ENCODE results near the gene KCTD3.

The KCTD3 gene

GRCh38 chr1:215661033-215661432 is 93.9 kb downstream of the KCTD3 start:
- no peak for ATAC-seq

GRCh38 chr1:215665215-215665614 is 98.1 kb downstream of the KCTD3 start:
- no peak for ATAC-seq

- no peak for ATAC-seq
Observed at GRCh38 chr1:215667761-215668160, 100.7 kb downstream of the KCTD3 start.

- no peak for ATAC-seq
Observed at GRCh38 chr1:215669806-215670491, 102.8 kb downstream of the KCTD3 start.
